22Rv1 (cell line): ENCODE results near the gene USH2A.

Experiments used
- CTCF ChIP-seq: fragments of 450-650 bp; IDR thresholded peaks from 2 replicates; pipeline ENCODE4 v1.5.1; 2017; ENCODE audit warnings: mild to moderate bottlenecking
- ZFX ChIP-seq: fragments of 450-650 bp; IDR thresholded peaks from 2 replicates; pipeline ENCODE4 v1.6.1; 2017; ENCODE audit warnings: antibody characterized with exemption, borderline replicate concordance

- TF ChIP-seq CTCF (no peak), ZFX (no peak)
Measured at GRCh38 chr1:215761446-215761845, 661.8 kb downstream of the USH2A start.
